HG03575 (cell line): ENCODE data around the gene IL4I1.

Experiments used
- ATAC-seq: cut with Tn5 transposase; IDR thresholded peaks from one replicate; pipeline ENCODE4 v1.9.1; 2021; ENCODE audit not compliant: unreplicated experiment, insufficient number of reproducible peaks, low FRiP score; ENCODE audit errors: extremely low read depth

The IL4I1 gene

DNA sequence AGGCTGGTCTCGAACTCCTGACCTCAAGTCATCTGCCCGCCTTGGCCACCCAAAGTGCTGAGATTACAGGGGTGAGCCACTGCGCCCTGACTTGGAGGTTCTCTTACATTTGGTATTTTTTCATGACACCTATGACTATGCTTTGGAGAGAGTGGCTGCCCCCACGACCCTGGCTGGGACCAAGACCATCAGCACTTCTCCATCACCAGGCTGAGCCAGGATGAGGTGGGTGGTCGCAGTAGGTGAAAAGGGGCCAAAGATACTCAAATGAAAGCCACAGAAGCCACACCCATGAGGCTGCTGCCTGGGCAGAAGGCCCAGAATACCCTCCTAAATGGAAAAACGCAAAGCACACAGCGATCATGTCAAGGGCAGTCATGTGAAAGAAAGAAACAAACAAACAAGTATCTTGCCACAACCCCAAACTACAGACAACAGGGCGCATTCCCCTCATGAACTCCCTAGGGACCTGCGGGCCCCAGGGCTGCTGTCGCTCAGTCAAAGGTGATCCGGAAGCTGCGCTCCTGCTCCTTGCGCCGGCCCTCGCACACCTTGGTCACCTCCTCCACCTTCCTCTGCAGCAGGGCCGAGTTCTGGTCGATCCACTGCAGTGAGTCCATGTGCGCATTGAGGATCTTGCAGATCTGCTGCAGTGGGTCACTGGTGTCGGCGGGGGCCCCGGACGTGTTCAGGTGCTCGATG is 11.2 kb upstream of the IL4I1 start:
- no peak for ATAC-seq

DNA sequence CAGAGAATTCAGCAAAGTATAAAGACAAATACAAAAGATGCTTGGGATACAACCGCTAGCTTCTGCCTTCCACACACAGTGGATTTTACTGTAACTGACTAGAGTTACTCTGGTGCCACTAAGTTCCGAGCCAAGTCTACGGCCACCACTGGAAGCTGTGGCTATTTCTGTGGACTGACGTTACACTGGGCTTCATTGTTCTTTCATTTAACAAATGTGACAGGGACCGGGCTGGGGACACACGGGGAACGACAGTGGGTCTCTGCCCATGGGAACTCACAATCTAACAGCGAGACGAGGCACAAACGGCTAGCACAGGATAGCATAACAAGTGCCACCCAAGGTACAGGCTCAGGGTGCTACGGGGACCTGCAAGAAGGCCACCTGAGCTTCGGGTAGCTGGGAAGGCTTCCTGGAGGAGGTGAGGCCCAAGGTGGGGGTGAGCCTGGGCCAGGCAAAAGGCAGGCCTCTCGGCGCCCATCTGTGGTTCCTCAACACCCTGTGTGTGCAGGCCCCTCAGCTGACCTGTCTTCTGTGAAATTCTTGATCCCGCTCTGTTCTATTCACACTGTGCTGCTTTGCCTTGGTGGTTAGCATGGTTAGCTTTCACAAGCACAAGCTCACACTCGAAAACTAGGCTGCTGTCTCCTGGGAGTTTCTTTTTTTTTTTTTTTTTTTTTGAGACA is 10.3 kb upstream of the IL4I1 start:
- ATAC-seq = no peak

DNA sequence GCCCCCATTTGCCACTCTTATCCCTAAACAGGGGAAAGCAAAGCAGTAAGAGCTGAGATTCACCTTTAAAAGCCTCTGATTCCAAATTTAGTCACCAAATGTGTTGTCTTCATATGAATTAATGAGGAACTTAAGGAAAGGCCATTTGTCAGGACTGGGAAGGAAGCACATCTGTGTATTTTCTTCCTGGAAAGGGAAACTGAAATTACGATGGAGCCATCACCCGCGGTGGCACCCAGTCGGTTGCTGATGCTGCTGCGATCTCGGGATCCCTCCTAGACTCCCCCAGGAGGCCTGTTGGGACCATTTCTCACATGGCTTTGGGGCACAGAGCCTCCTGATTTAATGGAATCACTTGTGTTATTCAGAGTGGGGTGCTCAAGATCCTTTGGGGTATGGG is 7.4 kb upstream of the IL4I1 start:
- ATAC-seq = no peak

DNA sequence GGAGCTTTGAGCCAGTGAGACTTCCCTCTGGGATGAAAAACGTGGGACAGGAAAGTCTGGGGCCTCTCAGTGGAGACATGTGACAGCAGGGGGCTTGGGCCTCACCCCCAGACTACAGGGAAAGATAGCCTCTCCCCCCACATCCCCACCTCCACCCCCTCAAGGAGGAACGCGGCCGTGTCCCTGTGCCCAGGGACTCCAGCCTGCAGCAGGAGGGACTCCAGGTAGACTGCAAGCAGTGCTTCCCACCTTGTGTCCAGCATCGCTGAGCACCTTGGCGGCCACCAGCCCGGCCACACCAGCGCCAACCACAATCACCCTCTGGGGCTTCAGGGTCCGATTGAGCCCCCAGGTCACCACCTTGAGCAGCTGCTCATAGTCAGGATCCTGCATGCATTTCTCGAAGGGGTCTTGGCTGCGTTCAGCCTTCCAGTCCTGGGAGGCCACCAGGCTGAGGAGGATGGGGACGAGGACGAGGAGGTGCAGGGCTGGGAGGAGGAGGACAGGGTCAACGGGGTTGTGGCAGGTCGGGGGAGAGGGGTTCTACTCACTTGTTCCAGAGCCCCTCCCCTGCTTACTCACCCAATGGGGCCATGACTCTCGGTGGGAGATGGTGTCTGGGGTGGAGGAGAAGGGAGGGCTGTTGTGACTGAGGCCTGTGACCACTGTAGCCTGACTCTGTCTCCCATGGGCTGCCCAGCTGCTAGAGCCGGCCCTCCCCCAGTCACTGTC is 955 bp downstream of the IL4I1 start:
- ATAC-seq = no peak

DNA sequence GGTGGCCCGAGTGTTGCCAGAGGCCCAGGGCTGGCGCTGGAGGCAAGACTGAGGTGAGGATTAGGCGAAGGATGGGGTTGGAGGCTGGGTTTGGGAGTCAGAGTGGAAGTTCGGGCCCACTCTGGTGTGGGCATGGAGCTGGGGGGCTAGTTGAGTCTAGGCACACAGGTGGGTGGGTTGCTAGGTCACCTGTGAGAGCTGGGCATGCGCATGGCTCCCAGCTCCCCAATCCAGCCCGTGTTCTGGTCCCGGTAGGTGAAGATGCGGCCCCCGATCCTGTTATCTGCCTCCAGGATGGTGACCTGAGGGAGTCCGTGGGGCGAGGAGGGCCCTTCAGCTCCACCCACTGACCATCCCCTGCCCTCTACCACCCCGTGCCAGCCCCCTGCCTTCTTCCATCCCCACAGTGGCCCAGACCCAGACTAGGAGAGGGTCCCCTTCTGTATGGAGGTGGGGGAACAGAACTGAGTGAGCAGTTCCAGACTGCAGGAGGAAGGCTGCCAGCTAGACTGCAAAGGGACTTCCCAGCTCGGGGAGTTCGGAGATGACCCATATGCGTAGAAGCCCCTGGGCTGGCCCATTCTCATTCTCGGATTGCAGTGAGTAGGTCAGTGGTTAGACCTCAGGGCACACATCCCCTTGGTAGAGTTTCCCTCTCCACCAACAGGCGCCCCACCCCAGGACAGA is 1.7 kb downstream of the IL4I1 start:
- ATAC-seq = no peak

DNA sequence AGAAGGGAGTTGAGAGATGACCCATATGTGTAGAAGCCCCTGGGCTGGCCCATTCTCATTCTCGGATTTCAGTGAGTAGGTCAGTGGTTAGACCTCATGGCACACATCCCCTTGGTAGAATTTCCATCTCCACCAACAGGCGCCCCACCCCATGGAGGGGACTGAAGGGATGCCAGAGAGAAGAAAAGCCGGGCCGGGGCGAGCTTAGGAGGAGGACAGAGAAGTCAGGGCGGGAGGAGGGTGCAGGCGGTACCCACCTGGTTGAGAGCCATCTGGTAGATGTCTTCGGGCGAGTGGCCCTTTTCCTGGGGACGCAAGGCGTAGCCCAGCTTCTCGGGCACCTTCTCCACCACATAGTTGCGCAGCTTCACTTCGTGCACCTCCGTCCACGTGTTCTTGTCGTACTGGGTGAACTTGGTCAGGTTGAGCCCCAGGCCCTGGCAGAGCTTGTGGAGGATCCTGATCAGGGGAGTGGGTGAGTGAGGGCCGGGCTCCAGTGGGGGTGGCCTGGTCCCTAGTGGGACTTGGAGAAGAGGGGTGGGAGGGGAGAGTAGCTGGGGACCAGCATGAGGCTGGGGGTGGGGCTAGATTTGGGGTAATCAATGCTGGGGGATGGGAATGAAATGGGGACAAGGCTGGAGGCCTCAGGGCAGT is 2.5 kb downstream of the IL4I1 start:
- no peak for ATAC-seq

DNA sequence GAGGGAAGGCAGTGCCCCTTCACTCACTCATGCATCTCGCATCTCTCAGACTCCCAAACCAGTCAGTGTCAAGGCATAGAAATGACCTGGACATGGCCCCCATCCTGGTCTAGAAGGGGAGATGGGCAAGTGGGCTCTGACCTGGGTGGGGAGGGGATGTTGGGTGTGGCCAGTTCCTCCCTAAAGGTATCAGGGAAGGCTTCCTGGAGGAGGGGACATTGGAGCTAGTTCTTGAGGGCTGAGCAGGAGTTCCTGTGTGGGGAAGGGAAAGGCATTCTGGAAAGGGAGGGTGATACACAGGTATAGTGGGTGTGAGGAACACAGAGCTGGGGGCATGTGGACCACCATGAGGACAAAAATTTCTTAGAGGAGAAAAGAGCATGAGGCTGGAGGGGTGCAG is 4.0 kb downstream of the IL4I1 start:
- ATAC-seq = no peak

DNA sequence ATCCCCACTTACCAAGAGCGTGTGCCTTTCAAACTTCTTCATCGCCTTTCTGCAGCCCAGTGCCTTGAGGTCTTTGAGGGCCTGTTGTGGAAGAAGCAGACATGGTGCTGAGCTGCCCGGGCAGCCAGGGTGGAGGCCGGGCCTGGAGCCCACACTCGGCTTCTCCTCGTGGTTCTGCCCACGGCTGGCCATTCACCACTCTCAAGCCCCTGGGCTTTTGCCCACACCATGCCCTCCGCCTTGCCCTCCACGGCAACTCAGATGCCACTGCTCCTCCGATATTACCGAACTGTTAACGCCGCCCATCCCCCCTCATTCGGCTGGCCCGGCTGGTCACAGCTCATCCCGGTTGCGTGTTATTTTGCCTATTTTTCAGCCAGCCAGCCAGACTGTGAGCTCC is 5.3 kb downstream of the IL4I1 start:
- ATAC-seq = no peak

DNA sequence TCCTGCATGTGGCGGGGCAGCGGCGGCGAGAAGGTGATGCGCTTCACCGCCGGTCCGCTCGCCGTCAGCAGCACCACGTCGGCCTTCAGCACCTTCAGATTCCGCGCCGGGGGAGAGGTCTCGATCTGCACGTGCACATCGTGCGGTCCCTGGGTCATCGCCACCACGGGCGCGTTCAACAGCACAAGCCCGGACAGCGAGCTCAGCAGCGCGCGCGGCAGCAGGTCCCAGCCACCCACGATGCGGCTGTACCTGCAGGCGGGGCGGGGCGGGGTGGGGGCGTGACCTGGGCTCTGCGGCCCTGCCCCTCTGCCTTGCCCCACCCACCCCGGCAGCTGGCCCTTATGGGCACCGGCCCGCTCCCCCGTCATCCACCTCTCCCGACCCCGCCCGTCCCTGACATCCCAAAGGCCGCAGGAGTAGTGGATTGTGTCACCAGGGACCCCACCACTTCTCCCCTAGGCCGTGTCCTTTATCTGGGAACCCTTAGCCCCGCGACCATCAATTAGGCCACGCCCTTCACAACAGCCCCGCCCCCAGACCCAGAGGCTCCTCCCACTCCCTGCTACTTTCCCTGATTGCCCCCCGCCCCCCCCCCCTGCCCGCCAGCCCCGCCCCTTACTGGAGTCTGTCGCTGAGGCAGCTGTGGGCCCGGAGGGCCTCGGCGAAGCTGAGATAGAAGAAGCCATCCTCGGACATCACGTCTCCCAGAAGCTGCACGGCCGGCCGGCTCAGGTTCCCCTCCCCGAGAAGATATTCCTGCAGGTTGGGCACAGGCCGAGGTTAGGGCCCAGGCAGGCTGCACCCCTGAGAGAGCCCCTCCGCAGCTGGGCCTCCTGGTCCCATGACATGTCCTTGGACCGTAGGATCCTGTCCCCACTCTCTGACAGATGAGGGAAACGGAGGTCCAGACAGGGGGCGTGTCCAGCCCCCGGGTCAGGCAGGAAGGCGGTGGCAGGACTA is 6.1 kb downstream of the IL4I1 start:
- no peak for ATAC-seq

DNA sequence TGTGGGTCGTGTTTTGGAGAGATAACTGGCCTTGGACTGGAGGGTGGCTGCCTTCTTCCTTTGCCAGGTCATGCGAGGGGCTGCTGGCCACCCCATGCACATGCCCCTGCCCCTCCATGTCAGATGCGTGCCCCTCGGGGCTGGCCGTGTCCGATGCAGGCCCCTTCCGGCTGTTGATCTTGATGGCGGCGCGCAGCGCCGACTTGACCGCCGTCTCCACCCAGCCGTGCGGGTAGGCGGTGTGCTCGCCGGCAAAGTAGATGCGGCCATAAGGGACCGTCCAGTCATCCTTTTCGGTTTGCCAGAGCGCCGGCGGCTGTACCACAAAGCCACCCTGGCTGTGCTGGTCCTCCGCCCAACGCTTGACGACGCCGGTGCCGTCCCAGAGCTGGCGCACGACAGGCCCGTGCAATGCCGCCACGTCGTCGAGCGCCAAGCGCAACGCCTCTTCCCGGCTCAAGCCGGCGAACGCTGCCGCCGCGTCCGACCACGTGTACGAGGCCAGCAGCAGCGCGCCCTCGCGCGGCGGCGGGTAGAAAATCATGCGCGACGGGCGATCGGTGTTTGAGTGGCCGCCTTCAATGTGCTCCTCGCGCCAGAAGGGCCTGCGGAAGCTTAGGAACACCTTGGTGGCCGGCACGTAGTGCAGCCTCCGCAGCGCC is 6.9 kb downstream of the IL4I1 start:
- no peak for ATAC-seq

DNA sequence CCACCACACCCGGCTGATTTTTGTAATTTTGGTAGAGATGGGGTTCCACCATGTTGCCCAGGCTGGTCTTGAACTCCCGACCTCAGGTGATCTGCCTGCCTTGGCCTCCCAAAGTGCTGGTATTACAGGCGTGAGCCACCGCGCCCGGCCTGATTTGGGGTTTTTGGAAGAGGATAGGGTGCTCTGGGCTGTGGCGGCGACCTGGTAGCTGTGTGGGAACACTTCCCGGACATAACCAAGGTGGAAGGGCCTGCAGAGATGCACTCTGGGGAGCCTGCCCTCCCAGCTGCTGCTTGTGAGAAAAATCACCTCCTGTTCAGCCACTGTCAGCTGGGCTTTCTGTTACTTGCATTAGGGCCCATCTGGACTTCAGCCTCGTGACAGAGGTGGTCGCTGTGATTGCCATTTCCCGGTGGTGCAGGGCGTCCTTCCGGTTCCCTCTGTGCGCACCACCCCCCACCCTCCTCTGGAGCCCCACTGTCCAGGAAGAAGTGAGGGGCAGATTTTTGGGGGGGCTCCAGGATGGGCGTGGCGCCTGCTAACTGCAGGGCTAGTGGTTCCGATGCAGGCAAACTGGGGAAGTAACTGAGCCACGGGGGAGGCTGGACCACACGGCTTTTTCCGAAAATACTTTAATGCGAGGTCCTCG is 7.5 kb downstream of the IL4I1 start:
- ATAC-seq = no peak

DNA sequence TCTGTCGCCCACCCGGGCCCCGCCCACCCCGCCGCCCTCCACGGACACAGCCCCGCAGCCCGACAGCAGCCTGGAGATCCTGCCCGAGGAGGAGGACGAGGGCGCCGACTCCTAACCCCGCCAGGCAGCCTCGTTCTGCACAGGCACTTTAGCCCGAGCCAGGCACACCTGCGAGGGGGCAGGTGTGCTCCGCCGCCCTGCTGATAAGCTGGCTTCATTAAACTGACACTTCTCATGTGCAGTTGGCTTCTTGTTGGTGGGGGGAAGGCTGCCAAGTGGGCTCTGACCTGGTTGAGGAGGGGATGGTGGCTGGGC is 8.2 kb downstream of the IL4I1 start:
- ATAC-seq = no peak

DNA sequence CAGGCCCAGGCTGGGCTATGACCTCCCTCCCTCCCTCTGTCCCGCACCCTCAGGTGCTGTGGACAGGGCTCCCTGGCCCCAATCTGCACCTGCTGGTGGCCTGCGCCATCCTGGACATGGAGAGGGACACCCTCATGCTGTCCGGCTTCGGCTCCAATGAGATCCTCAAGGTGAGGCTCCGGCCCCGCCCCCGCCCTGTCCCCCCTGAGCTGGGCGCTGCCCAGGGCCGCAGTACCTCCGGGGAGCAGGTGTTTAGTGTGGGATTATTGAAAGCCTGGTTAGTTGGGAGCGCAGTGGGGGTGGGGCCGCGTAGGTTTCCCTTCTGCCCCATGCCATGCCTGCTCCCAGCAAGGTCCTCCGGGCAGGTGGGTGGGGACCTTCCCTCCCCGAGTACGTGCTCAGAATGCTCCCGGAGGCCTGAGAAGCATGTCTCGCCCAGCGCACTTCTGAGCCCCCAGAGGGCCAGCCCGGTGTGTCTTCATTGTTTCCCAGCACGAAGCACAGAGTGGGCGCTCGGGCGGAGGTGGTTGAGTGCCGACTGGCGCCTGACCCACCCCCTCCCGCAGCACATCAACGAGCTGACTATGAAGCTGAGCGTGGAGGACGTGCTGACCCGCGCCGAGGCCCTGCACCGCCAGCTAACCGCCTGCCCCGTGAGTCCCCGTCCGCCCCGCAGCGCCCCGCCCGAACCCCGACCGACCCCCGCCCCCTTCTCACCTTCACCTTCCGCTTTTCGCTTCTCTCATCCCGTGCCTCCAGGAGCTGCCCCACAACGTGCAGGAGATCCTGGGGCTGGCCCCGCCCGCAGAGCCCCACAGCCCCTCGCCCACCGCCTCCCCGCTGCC is 8.8 kb downstream of the IL4I1 start:
- no peak for ATAC-seq

DNA sequence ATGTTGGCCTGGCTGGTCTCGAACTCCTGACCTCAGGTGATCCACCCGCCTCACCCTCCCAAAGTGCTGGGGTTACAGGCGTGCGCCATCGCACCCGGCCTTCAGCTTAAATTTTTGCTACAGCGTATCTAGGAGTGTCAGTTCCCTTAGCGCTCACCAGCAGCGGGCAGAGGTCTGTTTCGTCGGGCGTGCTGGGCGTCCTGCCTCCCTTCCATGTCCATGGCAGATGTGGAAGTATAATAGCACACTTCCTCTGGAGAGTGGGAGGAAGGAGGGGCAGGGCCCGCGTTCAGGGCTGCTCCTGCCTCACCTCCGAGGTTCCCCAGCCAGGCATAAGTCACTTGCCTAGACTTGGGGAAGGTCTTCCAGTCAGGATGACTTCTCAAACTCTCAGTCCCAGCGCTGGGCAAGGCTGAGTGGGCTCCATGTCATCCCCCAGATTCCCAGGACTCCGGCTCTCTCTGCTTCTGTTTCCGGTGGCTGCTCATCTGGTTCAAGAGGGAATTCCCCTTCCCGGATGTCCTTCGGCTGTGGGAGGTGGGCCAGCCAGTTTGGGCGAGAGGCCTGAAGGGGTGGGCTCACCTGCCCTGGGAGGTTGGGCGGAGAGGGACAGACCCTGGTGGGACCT is 9.5 kb downstream of the IL4I1 start:
- no peak for ATAC-seq

DNA sequence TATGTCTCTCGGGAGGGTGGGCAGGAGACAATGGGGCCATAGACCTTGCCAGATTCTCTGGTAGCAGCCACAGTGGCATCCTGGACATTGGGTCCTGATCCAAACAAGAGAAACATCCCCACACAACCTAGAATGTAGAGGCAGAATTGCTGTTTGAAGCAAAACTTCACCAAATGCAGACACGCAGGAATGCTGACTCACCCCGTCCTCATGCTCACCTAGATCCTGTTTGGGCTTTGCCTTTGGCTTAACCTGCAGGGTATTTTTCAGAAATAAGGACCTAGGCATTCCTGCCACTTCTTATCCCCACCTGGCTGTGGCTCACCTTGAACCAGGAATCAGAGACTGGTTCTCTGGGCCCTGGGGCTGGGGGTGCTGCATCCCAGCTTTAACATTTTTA is 11.9 kb downstream of the IL4I1 start:
- no peak for ATAC-seq

DNA sequence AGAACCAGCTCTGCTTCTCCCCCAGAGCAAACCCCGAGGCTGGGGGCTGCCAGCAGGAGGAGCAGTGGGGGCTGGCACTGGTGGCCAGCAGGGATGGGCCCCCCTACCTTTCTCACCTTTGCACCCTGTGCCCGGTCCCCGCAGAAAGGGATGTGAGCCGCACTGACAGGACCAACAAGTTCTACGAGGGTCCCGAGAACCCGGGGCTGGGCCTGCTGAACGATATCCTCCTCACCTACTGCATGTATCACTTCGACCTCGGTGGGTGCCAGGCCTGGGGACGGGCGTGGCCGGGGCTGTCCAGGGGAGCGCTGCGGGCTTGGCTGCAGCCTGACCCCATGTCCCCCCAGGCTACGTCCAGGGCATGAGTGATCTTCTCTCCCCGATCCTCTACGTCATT is 12.6 kb downstream of the IL4I1 start:
- no peak for ATAC-seq
